Astrocyte (in vitro differentiated cells and primary cell): ENCODE results near the gene CLEC4M. TPM values are rescaled to one million over a fixed set of nuclear protein-coding genes. Genes with fewer than 3 reads are reported as not detected.
"Not testable (repeated sequence)": the region's sequence is repeated elsewhere in the genome, so short reads cannot be mapped to it uniquely, and the experiment has no call there.

Source experiments
- DNase-seq: peaks from one replicate; pipeline ENCODE4 v3.0.0-alpha.2; 2010; ENCODE audit warnings: low read depth
- FAIRE-seq: peaks from 2 replicates; lab custom pipeline; 2011; peaks lifted over from hg19 to GRCh38; lab: Jason Lieb, UNC
- H2AFZ ChIP-seq: 2 replicates; pipeline ENCODE4 v1.6.0; 2012; ENCODE audit warnings: low read depth, low read length, inconsistent platforms
- H3K27ac ChIP-seq: 2 replicates; pipeline ENCODE4 v1.5.1; 2011; ENCODE audit warnings: low read depth, low read length, inconsistent platforms
- H3K27me3 ChIP-seq: 2 replicates; pipeline ENCODE4 v1.6.0; 2011; ENCODE audit warnings: low read length, inconsistent platforms; ENCODE audit not compliant: insufficient read depth
- H3K36me3 ChIP-seq: 2 replicates; pipeline ENCODE4 v1.5.1; 2011; ENCODE audit warnings: low read length, inconsistent platforms; ENCODE audit not compliant: insufficient read depth
- H3K4me1 ChIP-seq: 2 replicates; pipeline ENCODE4 v1.5.1; 2011; ENCODE audit warnings: low read length, inconsistent platforms; ENCODE audit not compliant: insufficient read depth
- H3K4me2 ChIP-seq: 2 replicates; pipeline ENCODE4 v1.6.0; 2012; ENCODE audit warnings: low read length, inconsistent platforms
- H3K4me3 ChIP-seq: 2 replicates; pipeline ENCODE4 v1.5.1; 2011; ENCODE audit warnings: low read depth, mild to moderate bottlenecking, low read length, inconsistent platforms; ENCODE audit not compliant: insufficient read depth
- H3K79me2 ChIP-seq: 2 replicates; pipeline ENCODE4 v1.6.0; 2012; ENCODE audit warnings: mild to moderate bottlenecking, low read length, inconsistent platforms; ENCODE audit not compliant: insufficient read depth
- H3K9ac ChIP-seq: 2 replicates; pipeline ENCODE4 v1.6.0; 2012; ENCODE audit warnings: mild to moderate bottlenecking, low read length, inconsistent platforms
- H3K9me3 ChIP-seq: 2 replicates; pipeline ENCODE4 v1.5.1; 2012; ENCODE audit warnings: low read depth, mild to moderate bottlenecking, low read length, inconsistent platforms; ENCODE audit not compliant: insufficient read depth
- H4K20me1 ChIP-seq: 2 replicates; pipeline ENCODE4 v1.6.0; 2012; ENCODE audit warnings: low read length, inconsistent platforms; ENCODE audit not compliant: insufficient read depth
- H3K27ac Mint-ChIP-seq: one replicate; pipeline ENCODE4 v1.8.0; 2021; ENCODE audit warnings: mild to moderate bottlenecking, mixed read lengths; ENCODE audit not compliant: unreplicated experiment
- H3K27me3 Mint-ChIP-seq: one replicate; pipeline ENCODE4 v1.8.0; 2021; ENCODE audit warnings: low read depth, mixed read lengths; ENCODE audit not compliant: unreplicated experiment
- H3K36me3 Mint-ChIP-seq: one replicate; pipeline ENCODE4 v1.8.0; 2021; ENCODE audit warnings: low read depth, mixed read lengths; ENCODE audit not compliant: unreplicated experiment
- H3K4me1 Mint-ChIP-seq: one replicate; pipeline ENCODE4 v1.8.0; 2021; ENCODE audit warnings: low read depth, mixed read lengths; ENCODE audit not compliant: unreplicated experiment
- H3K4me3 Mint-ChIP-seq: one replicate; pipeline ENCODE4 v1.8.0; 2021; ENCODE audit warnings: mild to moderate bottlenecking, moderate library complexity, mixed read lengths; ENCODE audit not compliant: unreplicated experiment
- H3K9me3 Mint-ChIP-seq: one replicate; pipeline ENCODE4 v1.8.0; 2021; ENCODE audit warnings: mild to moderate bottlenecking, mixed read lengths; ENCODE audit not compliant: unreplicated experiment
- CTCF ChIP-seq: IDR thresholded peaks from 2 replicates; pipeline ENCODE4 v1.5.1; 2011; ENCODE audit warnings: low read depth, mild to moderate bottlenecking, inconsistent platforms, low read length, moderate library complexity; ENCODE audit not compliant: insufficient read depth
- EZH2 ChIP-seq: IDR thresholded peaks from 2 replicates; pipeline ENCODE4 v1.6.1; 2012; ENCODE audit warnings: mild to moderate bottlenecking, low read length, inconsistent platforms; ENCODE audit not compliant: insufficient read depth
- total RNA-seq: library from RNA; stranded (reverse); gene quantifications from 2 replicates; pipeline ENCODE4 v1.2.1, GENCODE V29; 2021

Gene CLEC4M
- total RNA-seq, 1 donor from 2014 or later = not detected

- Histone ChIP-seq H3K4me1 (no peaks in the 10 kb centered on the region), H3K9me3 (no peaks in the 10 kb centered on the region), H3K9ac (no peak overlapping the region), H3K27ac (no peak overlapping the region), H3K36me3 (no peaks in the 10 kb centered on the region), H2AFZ (no peak overlapping the region), H3K79me2 (no peaks in the 10 kb centered on the region), H3K4me2 (no peak overlapping the region), H3K4me3 (no peak overlapping the region), H4K20me1 (no peaks in the 10 kb centered on the region), H3K27me3 (no peaks in the 10 kb centered on the region)
- Mint-ChIP-seq H3K4me1 (no peaks in the 10 kb centered on the region), H3K4me3 (no peak overlapping the region), H3K9me3 (peaks cover 20% of the 10 kb centered on the region), H3K27me3 (peaks cover 46% of the 10 kb centered on the region), H3K36me3 (peaks cover 2% of the 10 kb centered on the region), H3K27ac (no peak overlapping the region)
- FAIRE-seq (no peak), DNase-seq (no peak)
- no peak for TF ChIP-seq EZH2
- no peak for TF ChIP-seq CTCF
Observed at GRCh38 chr19:7763696-7764095, 653 bp downstream of the CLEC4M start.

- H3K27me3 Mint-ChIP-seq = peaks cover 47% of the 10 kb centered on the region
- not testable (repeated sequence) for H3K9ac ChIP-seq, H3K4me3 Mint-ChIP-seq, H3K4me1 ChIP-seq, H3K27me3 ChIP-seq, DNase-seq, H3K27ac ChIP-seq, H3K4me3 ChIP-seq, H3K79me2 ChIP-seq, H2AFZ ChIP-seq, H3K27ac Mint-ChIP-seq, H3K4me1 Mint-ChIP-seq, H3K4me2 ChIP-seq, H3K9me3 ChIP-seq, FAIRE-seq, H3K36me3 Mint-ChIP-seq, H3K36me3 ChIP-seq, H4K20me1 ChIP-seq
- peaks cover 17% of the 10 kb centered on the region for H3K9me3 Mint-ChIP-seq
Observed at GRCh38 chr19:7764157-7764556, 1.1 kb downstream of the CLEC4M start.

DNA sequence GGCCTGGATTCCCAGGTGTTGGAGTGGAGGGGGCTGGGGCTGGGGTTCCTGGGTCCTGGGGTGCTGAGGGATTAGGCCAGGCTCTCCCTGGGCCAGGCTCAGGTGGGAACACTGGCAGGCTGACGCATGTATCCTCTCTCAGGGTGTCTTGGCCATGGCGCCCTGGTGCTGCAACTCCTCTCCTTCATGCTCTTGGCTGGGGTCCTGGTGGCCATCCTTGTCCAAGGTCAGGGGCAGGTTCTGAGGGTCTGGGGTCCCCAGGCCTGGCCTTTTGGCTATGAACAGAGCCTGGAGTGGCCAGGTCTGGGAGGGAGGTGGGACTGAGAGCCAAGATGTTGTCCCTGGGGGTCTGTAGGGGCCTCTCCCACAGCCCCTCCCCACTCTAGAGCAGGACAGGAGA, 2.0 kb downstream of the CLEC4M start:
- H3K27me3 ChIP-seq, H3K36me3 ChIP-seq, FAIRE-seq, H3K27ac ChIP-seq, H3K4me3 Mint-ChIP-seq, H3K9ac ChIP-seq, H3K4me3 ChIP-seq, H3K27ac Mint-ChIP-seq, H3K36me3 Mint-ChIP-seq, H3K4me1 Mint-ChIP-seq, H3K4me2 ChIP-seq, H3K4me1 ChIP-seq, H4K20me1 ChIP-seq, H3K79me2 ChIP-seq, H3K9me3 ChIP-seq, H2AFZ ChIP-seq, DNase-seq: not testable (repeated sequence)
- Mint-ChIP-seq H3K9me3 (peaks cover 15% of the 10 kb centered on the region), H3K27me3 (peaks cover 53% of the 10 kb centered on the region)

GRCh38 chr19:7766535-7766934, 3.5 kb downstream of the CLEC4M start:
- H3K4me1 ChIP-seq = no peaks in the 10 kb centered on the region
- FAIRE-seq = no peak
- no peaks in the 10 kb centered on the region for H3K36me3 Mint-ChIP-seq
- H3K4me3 Mint-ChIP-seq = no peak overlapping the region
- no peaks in the 10 kb centered on the region for H3K4me1 Mint-ChIP-seq
- no peak overlapping the region for H3K27ac Mint-ChIP-seq
- TF ChIP-seq CTCF (no peak), EZH2 (no peak)
- no peaks in the 10 kb centered on the region for H4K20me1 ChIP-seq
- H2AFZ ChIP-seq = no peak overlapping the region
- peaks cover 49% of the 10 kb centered on the region for H3K27me3 Mint-ChIP-seq
- no peaks in the 10 kb centered on the region for H3K36me3 ChIP-seq
- no peak for DNase-seq
- no peaks in the 10 kb centered on the region for H3K79me2 ChIP-seq
- peaks cover 4% of the 10 kb centered on the region for H3K27me3 ChIP-seq
- H3K9ac ChIP-seq = no peak overlapping the region
- no peak overlapping the region for H3K4me3 ChIP-seq
- H3K9me3 Mint-ChIP-seq = peaks cover 12% of the 10 kb centered on the region
- H3K4me2 ChIP-seq = no peak overlapping the region
- H3K9me3 ChIP-seq = no peaks in the 10 kb centered on the region
- no peak overlapping the region for H3K27ac ChIP-seq
